SJSA1 (cell line): ENCODE results near the gene TRIM67. TPM values are rescaled to one million over a fixed set of nuclear protein-coding genes. Genes with fewer than 3 reads are reported as not detected.

Experiments used
- DNase-seq, 2 experiments: peaks; one replicate each; pipeline ENCODE4 v3.0.0-alpha.2; 2015 to 2020; ENCODE audit warnings: low spot score in 2 of 2, low read depth in 1 of 2
- H3K27ac ChIP-seq: fragments of 250-450 bp; sonication (Bioruptor Pico); 2 replicates; pipeline ENCODE4 v1.5.1; 2020; ENCODE audit warnings: mild to moderate bottlenecking, moderate library complexity
- H3K27me3 ChIP-seq: fragments of 250-450 bp; sonication (Bioruptor Pico); replicated peaks from 2 replicates; pipeline ENCODE4 v1.5.1; 2020; ENCODE audit warnings: mild to moderate bottlenecking, moderate library complexity
- H3K36me3 ChIP-seq: fragments of 250-450 bp; sonication (Bioruptor Pico); 2 replicates; pipeline ENCODE4 v1.5.1; 2020; ENCODE audit warnings: mild to moderate bottlenecking
- H3K4me1 ChIP-seq: fragments of 250-450 bp; sonication (Bioruptor Pico); replicated peaks from 2 replicates; pipeline ENCODE4 v1.6.1; 2021; ENCODE audit warnings: mild to moderate bottlenecking
- H3K4me3 ChIP-seq: fragments of 250-450 bp; sonication (Bioruptor Pico); 2 replicates; pipeline ENCODE4 v1.5.1; 2020; ENCODE audit warnings: mild to moderate bottlenecking
- H3K9me3 ChIP-seq: fragments of 250-450 bp; sonication (Bioruptor Pico); replicated peaks from 2 replicates; pipeline ENCODE4 v1.5.1; 2020; ENCODE audit warnings: mild to moderate bottlenecking
- total RNA-seq: library from RNA; depleted of rRNA; stranded (reverse); fragments of >200 nt; shearing (Covaris generic); gene quantifications from 2 replicates; pipeline ENCODE4 v1.2.3, GENCODE V29; 2014

Gene TRIM67
- total RNA-seq, 1 experiment from 2014 or later = 0.61 TPM

DNA sequence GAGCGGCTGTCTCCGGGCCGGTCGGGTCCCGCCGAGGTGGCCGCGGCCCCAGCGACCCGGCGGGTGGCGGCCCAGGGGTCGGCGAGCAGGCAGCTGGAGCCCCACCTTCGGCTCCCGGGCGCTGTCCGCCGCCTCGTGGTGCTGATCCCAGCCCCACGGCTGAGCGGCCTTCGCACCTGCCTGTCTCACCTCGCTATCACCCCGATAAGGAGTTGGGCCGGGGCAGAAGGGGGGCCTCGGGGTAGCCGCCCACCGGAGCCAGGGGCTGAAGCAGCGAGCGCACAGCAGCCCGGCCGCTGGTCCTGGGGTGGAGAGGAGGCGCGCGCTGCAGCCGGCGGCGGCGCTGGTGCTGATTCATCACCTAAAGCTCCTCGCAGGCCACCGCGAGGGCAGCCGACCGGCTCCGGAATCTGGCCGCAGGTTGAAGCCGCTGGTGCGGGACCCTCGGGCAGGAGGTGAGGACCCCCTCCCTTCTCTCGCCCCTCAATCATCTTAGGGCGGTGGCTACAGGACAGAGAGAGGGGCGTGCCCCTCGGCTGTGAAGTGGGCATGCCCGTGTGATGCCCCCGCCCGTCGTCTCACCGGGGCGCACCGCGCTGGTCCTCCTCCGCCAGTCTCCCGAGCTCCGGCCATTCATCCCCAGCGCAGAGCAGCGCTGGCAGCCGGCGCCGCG lies 575 bp downstream of the TRIM67 start:
- Histone ChIP-seq H3K36me3 (no peaks in the 10 kb centered on the region), H3K4me1 (peaks cover 28% of the 10 kb centered on the region), H3K9me3 (no peaks in the 10 kb centered on the region), H3K4me3 (peak overlapping the region; percentile 39), H3K27me3 (peaks cover 11% of the 10 kb centered on the region), H3K27ac (no peak overlapping the region)
- DNase-seq = peak in 1 of 2 experiments; percentile 79

DNA sequence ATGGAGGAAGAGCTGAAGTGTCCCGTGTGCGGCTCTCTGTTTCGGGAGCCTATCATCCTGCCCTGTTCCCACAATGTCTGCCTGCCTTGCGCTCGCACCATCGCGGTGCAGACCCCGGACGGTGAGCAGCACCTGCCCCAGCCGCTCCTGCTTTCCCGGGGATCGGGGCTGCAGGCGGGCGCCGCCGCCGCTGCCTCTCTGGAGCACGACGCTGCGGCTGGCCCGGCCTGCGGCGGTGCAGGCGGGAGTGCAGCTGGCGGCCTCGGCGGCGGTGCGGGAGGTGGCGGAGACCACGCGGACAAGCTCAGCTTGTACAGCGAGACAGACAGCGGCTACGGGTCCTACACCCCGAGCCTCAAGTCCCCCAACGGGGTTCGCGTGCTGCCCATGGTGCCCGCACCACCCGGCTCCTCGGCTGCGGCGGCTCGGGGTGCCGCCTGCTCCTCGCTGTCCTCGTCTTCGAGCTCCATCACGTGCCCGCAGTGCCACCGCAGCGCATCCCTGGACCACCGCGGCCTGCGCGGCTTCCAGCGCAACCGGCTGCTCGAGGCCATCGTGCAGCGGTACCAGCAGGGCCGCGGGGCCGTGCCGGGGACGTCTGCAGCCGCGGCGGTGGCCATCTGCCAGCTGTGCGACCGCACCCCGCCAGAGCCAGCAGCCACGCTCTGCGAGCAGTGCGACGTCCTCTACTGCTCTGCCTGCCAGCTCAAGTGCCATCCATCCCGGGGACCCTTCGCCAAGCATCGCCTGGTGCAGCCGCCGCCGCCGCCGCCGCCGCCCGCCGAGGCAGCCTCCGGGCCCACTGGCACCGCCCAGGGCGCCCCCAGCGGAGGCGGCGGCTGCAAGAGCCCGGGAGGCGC lies 1.3 kb downstream of the TRIM67 start:
- Histone ChIP-seq H3K4me3 (peak overlapping the region; percentile 39), H3K9me3 (no peaks in the 10 kb centered on the region), H3K36me3 (no peaks in the 10 kb centered on the region), H3K27me3 (peaks cover 11% of the 10 kb centered on the region), H3K27ac (no peak overlapping the region), H3K4me1 (peaks cover 20% of the 10 kb centered on the region)
- no peak for DNase-seq

- no peaks in the 10 kb centered on the region for H3K9me3 ChIP-seq
- peaks cover 18% of the 10 kb centered on the region for H3K4me1 ChIP-seq
- no peak overlapping the region for H3K27ac ChIP-seq
- peaks cover 11% of the 10 kb centered on the region for H3K27me3 ChIP-seq
- H3K4me3 ChIP-seq = no peak overlapping the region
- DNase-seq = no peak
- no peaks in the 10 kb centered on the region for H3K36me3 ChIP-seq
Observed at GRCh38 chr1:231163830-231164427, 2.1 kb downstream of the TRIM67 start.

DNA sequence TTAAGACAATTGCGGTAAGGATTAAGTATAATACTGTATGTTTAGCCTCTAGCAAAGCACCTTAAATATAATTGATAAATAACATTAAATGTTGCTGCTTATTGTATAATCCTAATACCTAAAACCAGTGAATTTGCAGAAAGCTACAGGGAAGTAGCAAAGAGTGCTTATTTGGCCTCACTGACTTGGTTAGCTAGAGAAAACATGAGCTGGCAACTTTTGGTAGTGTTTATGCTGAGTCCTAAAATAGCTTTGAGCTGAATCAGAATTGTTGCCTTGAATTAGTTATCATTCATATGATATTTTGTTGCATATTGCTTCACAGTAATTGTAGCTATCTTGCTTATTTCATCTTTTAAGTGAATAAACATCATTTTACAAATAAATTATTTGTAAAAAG lies 3.5 kb downstream of the TRIM67 start:
- no peaks in the 10 kb centered on the region for H3K36me3 ChIP-seq
- no peak for DNase-seq
- no peak overlapping the region for H3K27ac ChIP-seq
- peaks cover 18% of the 10 kb centered on the region for H3K4me1 ChIP-seq
- H3K4me3 ChIP-seq = no peak overlapping the region
- H3K9me3 ChIP-seq = no peaks in the 10 kb centered on the region
- peaks cover 11% of the 10 kb centered on the region for H3K27me3 ChIP-seq

DNA sequence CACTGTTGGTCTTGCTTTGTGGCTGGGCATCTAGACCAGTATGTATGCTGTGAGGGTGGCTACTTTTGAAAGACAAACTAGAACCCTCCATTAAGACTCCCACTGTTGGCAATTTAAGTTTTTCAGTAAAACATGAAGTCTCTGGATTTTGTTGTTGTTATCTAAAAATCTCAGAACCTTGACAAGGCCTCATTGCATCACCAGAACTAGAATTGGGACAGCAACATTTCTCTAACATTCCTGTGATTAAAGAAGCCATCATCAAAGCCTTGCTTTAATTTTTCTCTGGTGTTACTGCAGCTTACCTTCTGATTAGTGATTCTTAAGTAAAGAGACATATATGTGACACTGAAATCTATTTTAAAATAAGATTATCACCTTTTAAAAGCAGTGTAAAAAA lies 4.5 kb downstream of the TRIM67 start:
- Histone ChIP-seq H3K27me3 (peaks cover 9% of the 10 kb centered on the region), H3K36me3 (no peaks in the 10 kb centered on the region), H3K4me3 (no peak overlapping the region), H3K27ac (no peak overlapping the region), H3K9me3 (no peaks in the 10 kb centered on the region), H3K4me1 (peaks cover 16% of the 10 kb centered on the region)
- no peak for DNase-seq

- H3K27ac ChIP-seq = no peak overlapping the region
- H3K4me3 ChIP-seq = no peak overlapping the region
- no peaks in the 10 kb centered on the region for H3K4me1 ChIP-seq
- no peaks in the 10 kb centered on the region for H3K9me3 ChIP-seq
- H3K36me3 ChIP-seq = no peaks in the 10 kb centered on the region
- no peak for DNase-seq
- H3K27me3 ChIP-seq = 0 out of 2 replicates have a peak, but pooled peaks cover 3% of the 10 kb centered on the region
Observed at GRCh38 chr1:231170875-231171274, 9.0 kb downstream of the TRIM67 start.

- H3K27me3 ChIP-seq = 0 out of 2 replicates have a peak, but pooled peaks cover 3% of the 10 kb centered on the region
- no peak overlapping the region for H3K4me3 ChIP-seq
- H3K4me1 ChIP-seq = no peaks in the 10 kb centered on the region
- no peak for DNase-seq
- no peak overlapping the region for H3K27ac ChIP-seq
- no peaks in the 10 kb centered on the region for H3K36me3 ChIP-seq
- H3K9me3 ChIP-seq = no peaks in the 10 kb centered on the region
Observed at GRCh38 chr1:231171623-231172197, 9.9 kb downstream of the TRIM67 start.

- H3K36me3 ChIP-seq = no peaks in the 10 kb centered on the region
- H3K4me3 ChIP-seq = no peak overlapping the region
- H3K9me3 ChIP-seq = no peaks in the 10 kb centered on the region
- no peaks in the 10 kb centered on the region for H3K4me1 ChIP-seq
- H3K27ac ChIP-seq = no peak overlapping the region
- 0 out of 2 replicates have a peak, but pooled peaks cover 3% of the 10 kb centered on the region for H3K27me3 ChIP-seq
- DNase-seq = no peak
Observed at GRCh38 chr1:231172411-231172810, 10.6 kb downstream of the TRIM67 start.

DNA sequence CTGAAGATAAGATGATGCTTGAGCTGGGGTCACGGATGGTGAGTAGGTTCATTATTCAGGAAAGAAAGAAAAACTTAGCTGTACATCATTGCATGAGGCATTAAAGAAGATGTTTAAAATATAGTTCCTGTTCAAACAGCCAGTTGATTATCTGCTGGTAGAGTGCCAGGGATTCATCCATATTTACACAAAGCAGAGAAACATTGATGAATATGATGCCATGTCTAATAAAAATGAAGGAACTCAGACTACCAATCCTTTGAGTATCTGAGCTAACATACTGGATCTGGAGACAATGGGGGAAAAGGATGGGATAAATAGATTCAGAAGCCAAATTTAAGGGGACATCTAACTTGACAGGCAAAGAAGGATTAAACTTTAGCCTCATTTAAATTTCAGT lies 14.6 kb downstream of the TRIM67 start:
- no peak for DNase-seq

DNA sequence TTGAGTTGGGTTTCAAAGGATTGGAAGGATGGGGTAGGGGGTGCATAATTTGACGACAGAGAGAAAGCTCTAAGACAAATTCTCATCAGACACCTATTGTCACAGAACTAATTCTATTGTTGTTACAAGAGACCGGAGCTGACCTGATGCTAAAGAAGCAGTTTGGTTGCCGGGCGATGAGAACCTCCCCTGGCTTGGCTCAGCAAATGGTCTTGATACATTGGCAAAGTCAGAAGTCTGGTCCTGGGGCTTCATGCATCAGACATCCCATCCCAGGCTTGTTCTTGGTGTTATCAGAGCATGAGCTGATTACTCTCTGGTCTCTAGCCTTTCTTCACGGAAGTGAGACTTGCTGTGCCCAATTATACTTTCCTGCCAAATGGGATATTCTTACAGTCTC lies 15.4 kb downstream of the TRIM67 start:
- no peak overlapping the region for H3K4me3 ChIP-seq
- H3K27me3 ChIP-seq = 0 out of 2 replicates have a peak, but pooled peaks cover 3% of the 10 kb centered on the region
- no peaks in the 10 kb centered on the region for H3K36me3 ChIP-seq
- DNase-seq = no peak
- peaks cover 7% of the 10 kb centered on the region; the same call in 1 of the 2 replicates for H3K9me3 ChIP-seq
- no peak overlapping the region for H3K27ac ChIP-seq
- H3K4me1 ChIP-seq = no peaks in the 10 kb centered on the region

More for the DNA sequence above, 14.6 kb downstream of the TRIM67 start:
- no peaks in the 10 kb centered on the region for H3K36me3 ChIP-seq
- no peaks in the 10 kb centered on the region for H3K4me1 ChIP-seq
- H3K27me3 ChIP-seq = 0 out of 2 replicates have a peak, but pooled peaks cover 3% of the 10 kb centered on the region
- no peak overlapping the region for H3K4me3 ChIP-seq
- H3K9me3 ChIP-seq = peaks cover 7% of the 10 kb centered on the region; the same call in 1 of the 2 replicates
- no peak overlapping the region for H3K27ac ChIP-seq

- Histone ChIP-seq H3K36me3 (no peaks in the 10 kb centered on the region), H3K4me3 (no peak overlapping the region), H3K27ac (no peak overlapping the region), H3K9me3 (peaks cover 7% of the 10 kb centered on the region; the same call in 1 of the 2 replicates), H3K4me1 (no peaks in the 10 kb centered on the region), H3K27me3 (0 out of 2 replicates have a peak, but pooled peaks cover 3% of the 10 kb centered on the region)
- no peak for DNase-seq
Observed at GRCh38 chr1:231177936-231178335, 16.1 kb downstream of the TRIM67 start.

DNA sequence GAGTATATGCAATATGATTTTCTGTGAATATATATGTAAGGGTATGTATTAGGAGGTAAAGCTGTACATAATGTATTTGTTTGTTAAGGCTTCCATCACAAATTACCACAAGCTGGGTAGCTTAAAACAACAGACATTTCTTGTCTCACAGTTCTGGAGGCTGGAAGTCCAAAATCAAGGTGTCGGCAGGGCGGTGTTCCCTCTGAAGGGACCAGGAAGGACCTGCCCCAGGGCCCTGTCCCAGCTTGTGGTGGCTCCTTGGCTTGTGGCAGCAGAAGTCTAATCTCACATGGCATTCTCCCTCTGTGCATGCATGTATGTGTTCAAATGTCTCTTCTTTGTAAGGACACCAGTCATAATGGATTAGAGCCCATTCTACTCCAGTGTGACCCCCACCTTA lies 17.1 kb downstream of the TRIM67 start:
- H3K9me3 ChIP-seq = peaks cover 7% of the 10 kb centered on the region; the same call in 1 of the 2 replicates
- H3K27ac ChIP-seq = no peak overlapping the region
- H3K36me3 ChIP-seq = no peaks in the 10 kb centered on the region
- no peak overlapping the region for H3K4me3 ChIP-seq
- DNase-seq = no peak
- H3K27me3 ChIP-seq = 0 out of 2 replicates have a peak, but pooled peaks cover 3% of the 10 kb centered on the region
- no peaks in the 10 kb centered on the region for H3K4me1 ChIP-seq

DNA sequence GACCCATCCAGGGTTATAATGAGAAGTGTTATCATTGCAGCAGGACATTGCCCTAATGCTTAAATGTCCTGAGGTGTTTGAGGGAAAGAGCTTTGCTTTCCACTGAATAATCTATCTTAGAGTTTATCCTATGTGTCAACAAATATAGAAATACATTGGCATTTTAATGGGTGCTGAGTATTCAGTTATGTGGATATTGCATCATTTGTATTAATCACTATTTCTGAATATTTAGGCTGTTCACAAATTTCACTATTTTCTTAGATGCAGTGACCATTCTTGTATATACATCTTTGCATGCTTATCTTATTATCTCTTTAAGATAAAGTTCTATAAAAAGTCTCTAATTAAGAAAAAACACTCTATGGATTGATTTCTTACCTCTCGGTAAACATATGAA lies 18.2 kb downstream of the TRIM67 start:
- peaks cover 7% of the 10 kb centered on the region; the same call in 1 of the 2 replicates for H3K9me3 ChIP-seq
- H3K4me3 ChIP-seq = no peak overlapping the region
- no peaks in the 10 kb centered on the region for H3K27me3 ChIP-seq
- H3K27ac ChIP-seq = no peak overlapping the region
- no peak for DNase-seq
- H3K36me3 ChIP-seq = no peaks in the 10 kb centered on the region
- no peaks in the 10 kb centered on the region for H3K4me1 ChIP-seq
